Endothelial cell (in vitro differentiated cells): ENCODE results near the gene EPSTI1. TPM values are rescaled to one million over a fixed set of nuclear protein-coding genes. Genes with fewer than 3 reads are reported as not detected.

ENCODE experiments used
- DNase-seq: peaks from one replicate; pipeline ENCODE4 v3.0.0; 2021; ENCODE audit warnings: low spot score
- H3K27ac Mint-ChIP-seq: one replicate; pipeline ENCODE4 v1.8.0; 2021; ENCODE audit warnings: mixed read lengths, inconsistent platforms; ENCODE audit not compliant: unreplicated experiment
- H3K27me3 Mint-ChIP-seq: one replicate; pipeline ENCODE4 v1.8.0; 2021; ENCODE audit warnings: mild to moderate bottlenecking, moderate library complexity, mixed read lengths, inconsistent platforms; ENCODE audit not compliant: unreplicated experiment
- H3K36me3 Mint-ChIP-seq: one replicate; pipeline ENCODE4 v1.8.0; 2021; ENCODE audit warnings: mild to moderate bottlenecking, low read depth, mixed read lengths, inconsistent platforms; ENCODE audit not compliant: unreplicated experiment
- H3K4me1 Mint-ChIP-seq: one replicate; pipeline ENCODE4 v1.8.0; 2021; ENCODE audit warnings: mild to moderate bottlenecking, mixed read lengths, inconsistent platforms; ENCODE audit not compliant: unreplicated experiment
- H3K4me3 Mint-ChIP-seq: one replicate; pipeline ENCODE4 v1.8.0; 2021; ENCODE audit warnings: mild to moderate bottlenecking, mixed read lengths, inconsistent platforms; ENCODE audit not compliant: unreplicated experiment
- H3K9me3 Mint-ChIP-seq: one replicate; pipeline ENCODE4 v1.8.0; 2021; ENCODE audit warnings: mixed read lengths, inconsistent platforms; ENCODE audit not compliant: unreplicated experiment
- CTCF ChIP-seq: fragments of 200-600 bp; sonication (generic); IDR thresholded peaks from one replicate; pipeline ENCODE4 v1.5.0; 2021; ENCODE audit warnings: antibody characterized with exemption; ENCODE audit not compliant: unreplicated experiment
- total RNA-seq: library from RNA; stranded (reverse); fragmentation: NEBNext Ultra II Directional; extraction: Animal tissue kit (Norgen Biotek cat#: 25700); gene quantifications from one replicate; pipeline ENCODE4 v1.2.1, GENCODE V29; 2021; ENCODE audit not compliant: unreplicated experiment

Gene EPSTI1
- total RNA-seq, 1 donor from 2014 or later = 0.77 TPM

- no peak overlapping the region for H3K4me3 Mint-ChIP-seq
- no peak for DNase-seq
Measured at GRCh38 chr13:43016226-43016625, 24.2 kb upstream of the EPSTI1 start.

GRCh38 chr13:43014162-43014561 lies 22.1 kb upstream of the EPSTI1 start:
- Mint-ChIP-seq H3K36me3 (no peaks in the 10 kb centered on the region), H3K27me3 (no peaks in the 10 kb centered on the region), H3K4me1 (no peaks in the 10 kb centered on the region), H3K27ac (no peak overlapping the region), H3K9me3 (no peaks in the 10 kb centered on the region), H3K4me3 (no peak overlapping the region)
- no peak for TF ChIP-seq CTCF
- no peak for DNase-seq

More at GRCh38 chr13:43016226-43016625, 24.2 kb upstream of the EPSTI1 start:
- TF ChIP-seq CTCF = no peak
- H3K36me3 Mint-ChIP-seq = no peaks in the 10 kb centered on the region
- no peaks in the 10 kb centered on the region for H3K4me1 Mint-ChIP-seq
- H3K9me3 Mint-ChIP-seq = no peaks in the 10 kb centered on the region
- no peak overlapping the region for H3K27ac Mint-ChIP-seq
- no peaks in the 10 kb centered on the region for H3K27me3 Mint-ChIP-seq

GRCh38 chr13:43009506-43009905 lies 17.5 kb upstream of the EPSTI1 start:
- no peak for DNase-seq
- Mint-ChIP-seq H3K9me3 (no peaks in the 10 kb centered on the region), H3K4me1 (no peaks in the 10 kb centered on the region), H3K27ac (no peak overlapping the region), H3K36me3 (no peaks in the 10 kb centered on the region), H3K4me3 (no peak overlapping the region), H3K27me3 (no peaks in the 10 kb centered on the region)
- TF ChIP-seq CTCF = no peak

GRCh38 chr13:43008596-43008995 lies 16.6 kb upstream of the EPSTI1 start:
- no peaks in the 10 kb centered on the region for H3K36me3 Mint-ChIP-seq

More at GRCh38 chr13:43008596-43008995, 16.6 kb upstream of the EPSTI1 start:
- Mint-ChIP-seq H3K27me3 (no peaks in the 10 kb centered on the region), H3K9me3 (no peaks in the 10 kb centered on the region), H3K4me1 (no peaks in the 10 kb centered on the region), H3K4me3 (no peak overlapping the region), H3K27ac (no peak overlapping the region)
- TF ChIP-seq CTCF = no peak
- DNase-seq = no peak
